Liver (tissue), 9 donors: ENCODE results near the gene GFRA1. TPM values are rescaled to one million over a fixed set of nuclear protein-coding genes. Genes with fewer than 3 reads are reported as not detected.

Experiments
- DNase-seq: peaks from one replicate; pipeline ENCODE4 v3.0.0-alpha.2; 2017; ENCODE audit warnings: low spot score
- H3K27ac ChIP-seq, 2 donors: one replicate each; pipeline ENCODE4 v1.7.0; 2013; ENCODE audit warnings: inconsistent platforms in 2 of 2, low read length in 2 of 2, control low read depth in 1 of 2, low read depth in 1 of 2, mild to moderate bottlenecking in 1 of 2
- H3K27me3 ChIP-seq, 4 donors: one replicate each; pipeline versions ENCODE4 v1.6.1 to v1.7.0; 2013; ENCODE audit warnings: low read length in 3 of 4, inconsistent platforms in 1 of 4, mild to moderate bottlenecking in 1 of 4, moderate library complexity in 1 of 4; ENCODE audit not compliant: control insufficient read depth in 4 of 4, insufficient read depth in 4 of 4
- H3K36me3 ChIP-seq, 4 donors: one replicate each; pipeline versions ENCODE4 v1.6.1 to v1.7.0; 2013; ENCODE audit warnings: low read length in 3 of 4, mild to moderate bottlenecking in 3 of 4, low read depth in 1 of 4, moderate library complexity in 1 of 4; ENCODE audit not compliant: control insufficient read depth in 4 of 4, insufficient read depth in 3 of 4
- H3K4me1 ChIP-seq, 4 donors: one replicate each; pipeline versions ENCODE4 v1.6.1 to v1.7.0; 2013; ENCODE audit warnings: low read length in 3 of 4, mild to moderate bottlenecking in 3 of 4, moderate library complexity in 1 of 4; ENCODE audit not compliant: control insufficient read depth in 4 of 4, insufficient read depth in 4 of 4
- H3K4me3 ChIP-seq, 3 donors: one replicate each; pipeline versions ENCODE4 v1.6.1 to v1.7.0; 2013; ENCODE audit warnings: low read length in 3 of 3, control low read depth in 1 of 3, low read depth in 1 of 3, mild to moderate bottlenecking in 1 of 3
- H3K9ac ChIP-seq, 2 donors: one replicate each; pipeline ENCODE4 v1.7.0; 2013; ENCODE audit warnings: low read length in 2 of 2, mild to moderate bottlenecking in 2 of 2, moderate library complexity in 2 of 2, control low read depth in 1 of 2, low read depth in 1 of 2
- H3K9me3 ChIP-seq, 4 donors: one replicate each; pipeline versions ENCODE4 v1.6.1 to v1.7.0; 2013; ENCODE audit warnings: low read length in 3 of 4; ENCODE audit not compliant: control insufficient read depth in 4 of 4
- EGR1 ChIP-seq, 2 donors: IDR thresholded peaks; 2 replicates each; pipeline ENCODE4 v1.6.1; 2016 to 2018; ENCODE audit warnings: antibody characterized with exemption in 2 of 2, low read depth in 2 of 2
- FOXA1 ChIP-seq: IDR thresholded peaks from 2 replicates; pipeline ENCODE4 v1.6.1; 2016; ENCODE audit warnings: antibody characterized with exemption
- FOXA2 ChIP-seq: IDR thresholded peaks from 2 replicates; pipeline ENCODE4 v1.6.1; 2016; ENCODE audit warnings: antibody characterized with exemption
- GABPA ChIP-seq, 2 donors: IDR thresholded peaks in 1 of 2; conservative IDR thresholded peaks in 1 of 2; 2 replicates each; pipeline ENCODE4 v1.6.1; 2016; ENCODE audit warnings: antibody characterized with exemption in 2 of 2, mild to moderate bottlenecking in 1 of 2, moderate library complexity in 1 of 2
- HNF4A ChIP-seq, 2 donors: conservative IDR thresholded peaks; 2 replicates each; pipeline ENCODE4 v1.6.1; 2016; ENCODE audit warnings: antibody characterized with exemption in 2 of 2, mild to moderate bottlenecking in 2 of 2
- JUND ChIP-seq, 2 donors: IDR thresholded peaks; 2 replicates each; pipeline ENCODE4 v1.6.1; 2016; ENCODE audit warnings: antibody characterized with exemption in 2 of 2
- NR2F2 ChIP-seq: IDR thresholded peaks from 2 replicates; pipeline ENCODE4 v1.6.1; 2016; ENCODE audit warnings: antibody characterized with exemption
- RAD21 ChIP-seq, 2 donors: IDR thresholded peaks; 2 replicates each; pipeline ENCODE4 v1.6.1; 2016; ENCODE audit warnings: antibody characterized with exemption in 2 of 2, mild to moderate bottlenecking in 2 of 2
- RXRA ChIP-seq, 2 donors: IDR thresholded peaks; 2 replicates each; pipeline ENCODE4 v1.6.1; 2017 to 2018; ENCODE audit warnings: antibody characterized with exemption in 2 of 2, mild to moderate bottlenecking in 1 of 2
- SP1 ChIP-seq: IDR thresholded peaks from 2 replicates; pipeline ENCODE4 v1.6.1; 2018; ENCODE audit warnings: antibody characterized with exemption, mild to moderate bottlenecking
- TAF1 ChIP-seq: conservative IDR thresholded peaks from 2 replicates; pipeline ENCODE4 v1.6.1; 2016; ENCODE audit warnings: antibody characterized with exemption, mild to moderate bottlenecking
- YY1 ChIP-seq: IDR thresholded peaks from 2 replicates; pipeline ENCODE4 v1.6.1; 2016; ENCODE audit warnings: antibody characterized with exemption, mild to moderate bottlenecking
- WGBS: extraction: QIAGEN DNeasy Blood & Tissue Kit; methylation state at CpG from one replicate; pipeline ENCODE4 v1.1.7; 2013; 5-methylcytosine and 5-hydroxymethylcytosine counted together
- polyA plus RNA-seq, 2 donors: library from polyadenylated mRNA; stranded (reverse) in 1 of 2; unstranded in 1 of 2; fragments of 200-250 nt in 1 of 2; fragments of >200 nt in 1 of 2; fragmentation: Nextera tagmentation in 1 of 2; extraction: Ambion mirVana in 1 of 2; gene quantifications; one replicate each; pipeline versions ENCODE4 v1.2.1 to v1.2.3, GENCODE V29; 2013 to 2015
- total RNA-seq, 2 donors: library from RNA; depleted of rRNA; stranded (reverse); fragments of >200 nt; gene quantifications; one replicate each; pipeline ENCODE4 v1.2.3, GENCODE V29; 2014
- TF ChIP-seq, protein P1 (sequence below): IDR thresholded peaks from 2 replicates; pipeline ENCODE4 v1.6.1; 2016; ENCODE audit warnings: antibody characterized with exemption, mild to moderate bottlenecking
- TF ChIP-seq, protein P2 (sequence below): IDR thresholded peaks from 2 replicates; pipeline ENCODE4 v1.6.1; 2016; ENCODE audit warnings: antibody characterized with exemption
- TF ChIP-seq, protein P3 (sequence below): IDR thresholded peaks from 2 replicates; pipeline ENCODE4 v1.6.1; 2016; ENCODE audit warnings: antibody characterized with exemption
- TF ChIP-seq, protein P4 (sequence below): IDR thresholded peaks from 2 replicates; pipeline ENCODE4 v1.6.1; 2016; ENCODE audit warnings: antibody characterized with exemption
- TF ChIP-seq, protein P5 (sequence below): fragments of 150-350 bp; IDR thresholded peaks from 2 replicates; pipeline ENCODE4 v1.5.1; 2017; ENCODE audit warnings: improper control_type of control experiment, low read depth, low read length; ENCODE audit not compliant: missing input control
- donor health status: healthy.
- donor health status: healthy.
- donor health status: healthy.
- donor health status: healthy.
- donor health status: healthy.

Gene GFRA1
- total and polyA plus RNA-seq, 4 donors: 14.2 to 53.6 (median 17.8) TPM

DNA sequence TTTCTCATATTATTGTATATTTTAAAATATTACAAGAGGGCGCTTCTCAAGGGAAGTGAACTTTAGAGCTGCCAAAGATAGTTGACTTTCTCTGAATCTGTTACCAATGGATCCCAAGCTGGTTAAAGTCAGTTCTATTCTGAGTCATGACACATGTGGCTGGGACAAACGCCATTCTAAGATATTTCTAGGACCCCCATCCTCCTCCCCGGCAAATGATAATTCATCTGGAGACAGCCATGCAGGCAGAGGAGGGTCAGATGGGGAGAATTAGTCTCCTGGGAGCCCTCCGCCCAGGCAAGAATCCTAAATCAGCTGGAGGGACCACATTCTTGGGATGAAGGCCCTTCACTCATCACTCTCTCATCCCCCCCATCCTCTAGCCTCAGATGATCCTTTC, 187.7 kb downstream of the GFRA1 start:
- no peak overlapping the region for H3K9ac ChIP-seq
- H3K27ac ChIP-seq: no peak overlapping the region
- 87% methylated on average over 4 of the region's 4 CpGs for WGBS
- no peak for DNase-seq
- H3K36me3 ChIP-seq: peaks cover 0 to 8% (median 2%) of the 10 kb centered on the region in 4 donors
- TF ChIP-seq GABPA (IDR thresholded peaks at IDR 0.05 in 1 of 2, conservative IDR thresholded peaks at IDR 0.05 in 1 of 2): no peak
- TF ChIP-seq, protein P1, sequence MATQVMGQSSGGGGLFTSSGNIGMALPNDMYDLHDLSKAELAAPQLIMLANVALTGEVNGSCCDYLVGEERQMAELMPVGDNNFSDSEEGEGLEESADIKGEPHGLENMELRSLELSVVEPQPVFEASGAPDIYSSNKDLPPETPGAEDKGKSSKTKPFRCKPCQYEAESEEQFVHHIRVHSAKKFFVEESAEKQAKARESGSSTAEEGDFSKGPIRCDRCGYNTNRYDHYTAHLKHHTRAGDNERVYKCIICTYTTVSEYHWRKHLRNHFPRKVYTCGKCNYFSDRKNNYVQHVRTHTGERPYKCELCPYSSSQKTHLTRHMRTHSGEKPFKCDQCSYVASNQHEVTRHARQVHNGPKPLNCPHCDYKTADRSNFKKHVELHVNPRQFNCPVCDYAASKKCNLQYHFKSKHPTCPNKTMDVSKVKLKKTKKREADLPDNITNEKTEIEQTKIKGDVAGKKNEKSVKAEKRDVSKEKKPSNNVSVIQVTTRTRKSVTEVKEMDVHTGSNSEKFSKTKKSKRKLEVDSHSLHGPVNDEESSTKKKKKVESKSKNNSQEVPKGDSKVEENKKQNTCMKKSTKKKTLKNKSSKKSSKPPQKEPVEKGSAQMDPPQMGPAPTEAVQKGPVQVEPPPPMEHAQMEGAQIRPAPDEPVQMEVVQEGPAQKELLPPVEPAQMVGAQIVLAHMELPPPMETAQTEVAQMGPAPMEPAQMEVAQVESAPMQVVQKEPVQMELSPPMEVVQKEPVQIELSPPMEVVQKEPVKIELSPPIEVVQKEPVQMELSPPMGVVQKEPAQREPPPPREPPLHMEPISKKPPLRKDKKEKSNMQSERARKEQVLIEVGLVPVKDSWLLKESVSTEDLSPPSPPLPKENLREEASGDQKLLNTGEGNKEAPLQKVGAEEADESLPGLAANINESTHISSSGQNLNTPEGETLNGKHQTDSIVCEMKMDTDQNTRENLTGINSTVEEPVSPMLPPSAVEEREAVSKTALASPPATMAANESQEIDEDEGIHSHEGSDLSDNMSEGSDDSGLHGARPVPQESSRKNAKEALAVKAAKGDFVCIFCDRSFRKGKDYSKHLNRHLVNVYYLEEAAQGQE: no peak
- no peak for TF ChIP-seq JUND (IDR thresholded peaks at IDR 0.05)
- TF ChIP-seq FOXA1: no peak
- no peak for TF ChIP-seq HNF4A (conservative IDR thresholded peaks at IDR 0.05)
- no peak for TF ChIP-seq YY1
- no peak for TF ChIP-seq FOXA2
- TF ChIP-seq EGR1 (IDR thresholded peaks at IDR 0.05; ENCODE audit: low read depth in 2 of 2): no peak
- TF ChIP-seq NR2F2: no peak
- TF ChIP-seq, protein P2, sequence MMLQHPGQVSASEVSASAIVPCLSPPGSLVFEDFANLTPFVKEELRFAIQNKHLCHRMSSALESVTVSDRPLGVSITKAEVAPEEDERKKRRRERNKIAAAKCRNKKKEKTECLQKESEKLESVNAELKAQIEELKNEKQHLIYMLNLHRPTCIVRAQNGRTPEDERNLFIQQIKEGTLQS: no peak
- no peak for TF ChIP-seq SP1
- TF ChIP-seq, protein P3, sequence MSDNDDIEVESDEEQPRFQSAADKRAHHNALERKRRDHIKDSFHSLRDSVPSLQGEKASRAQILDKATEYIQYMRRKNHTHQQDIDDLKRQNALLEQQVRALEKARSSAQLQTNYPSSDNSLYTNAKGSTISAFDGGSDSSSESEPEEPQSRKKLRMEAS: no peak
- no peak for TF ChIP-seq RAD21 (IDR thresholded peaks at IDR 0.05)
- TF ChIP-seq, protein P4, sequence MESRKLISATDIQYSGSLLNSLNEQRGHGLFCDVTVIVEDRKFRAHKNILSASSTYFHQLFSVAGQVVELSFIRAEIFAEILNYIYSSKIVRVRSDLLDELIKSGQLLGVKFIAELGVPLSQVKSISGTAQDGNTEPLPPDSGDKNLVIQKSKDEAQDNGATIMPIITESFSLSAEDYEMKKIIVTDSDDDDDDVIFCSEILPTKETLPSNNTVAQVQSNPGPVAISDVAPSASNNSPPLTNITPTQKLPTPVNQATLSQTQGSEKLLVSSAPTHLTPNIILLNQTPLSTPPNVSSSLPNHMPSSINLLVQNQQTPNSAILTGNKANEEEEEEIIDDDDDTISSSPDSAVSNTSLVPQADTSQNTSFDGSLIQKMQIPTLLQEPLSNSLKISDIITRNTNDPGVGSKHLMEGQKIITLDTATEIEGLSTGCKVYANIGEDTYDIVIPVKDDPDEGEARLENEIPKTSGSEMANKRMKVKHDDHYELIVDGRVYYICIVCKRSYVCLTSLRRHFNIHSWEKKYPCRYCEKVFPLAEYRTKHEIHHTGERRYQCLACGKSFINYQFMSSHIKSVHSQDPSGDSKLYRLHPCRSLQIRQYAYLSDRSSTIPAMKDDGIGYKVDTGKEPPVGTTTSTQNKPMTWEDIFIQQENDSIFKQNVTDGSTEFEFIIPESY: no peak
- TF ChIP-seq, protein P5, sequence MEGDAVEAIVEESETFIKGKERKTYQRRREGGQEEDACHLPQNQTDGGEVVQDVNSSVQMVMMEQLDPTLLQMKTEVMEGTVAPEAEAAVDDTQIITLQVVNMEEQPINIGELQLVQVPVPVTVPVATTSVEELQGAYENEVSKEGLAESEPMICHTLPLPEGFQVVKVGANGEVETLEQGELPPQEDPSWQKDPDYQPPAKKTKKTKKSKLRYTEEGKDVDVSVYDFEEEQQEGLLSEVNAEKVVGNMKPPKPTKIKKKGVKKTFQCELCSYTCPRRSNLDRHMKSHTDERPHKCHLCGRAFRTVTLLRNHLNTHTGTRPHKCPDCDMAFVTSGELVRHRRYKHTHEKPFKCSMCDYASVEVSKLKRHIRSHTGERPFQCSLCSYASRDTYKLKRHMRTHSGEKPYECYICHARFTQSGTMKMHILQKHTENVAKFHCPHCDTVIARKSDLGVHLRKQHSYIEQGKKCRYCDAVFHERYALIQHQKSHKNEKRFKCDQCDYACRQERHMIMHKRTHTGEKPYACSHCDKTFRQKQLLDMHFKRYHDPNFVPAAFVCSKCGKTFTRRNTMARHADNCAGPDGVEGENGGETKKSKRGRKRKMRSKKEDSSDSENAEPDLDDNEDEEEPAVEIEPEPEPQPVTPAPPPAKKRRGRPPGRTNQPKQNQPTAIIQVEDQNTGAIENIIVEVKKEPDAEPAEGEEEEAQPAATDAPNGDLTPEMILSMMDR: no peak
- TF ChIP-seq RXRA (IDR thresholded peaks at IDR 0.05): no peak
- TF ChIP-seq TAF1: no peak
- no peak overlapping the region for H3K4me3 ChIP-seq
- H3K9me3 ChIP-seq: no peaks in the 10 kb centered on the region
- H3K4me1 ChIP-seq: peaks cover 1 to 18% (median 7%) of the 10 kb centered on the region in 4 donors
- no peaks in the 10 kb centered on the region for H3K27me3 ChIP-seq
